GM21381 (cell line): ENCODE results near the gene HOXB2.

Experiments used
- ATAC-seq: cut with Tn5 transposase; IDR thresholded peaks from one replicate; pipeline ENCODE4 v1.9.1; 2021; ENCODE audit warnings: mild to moderate bottlenecking, moderate library complexity; ENCODE audit not compliant: unreplicated experiment

HOXB2 gene

DNA sequence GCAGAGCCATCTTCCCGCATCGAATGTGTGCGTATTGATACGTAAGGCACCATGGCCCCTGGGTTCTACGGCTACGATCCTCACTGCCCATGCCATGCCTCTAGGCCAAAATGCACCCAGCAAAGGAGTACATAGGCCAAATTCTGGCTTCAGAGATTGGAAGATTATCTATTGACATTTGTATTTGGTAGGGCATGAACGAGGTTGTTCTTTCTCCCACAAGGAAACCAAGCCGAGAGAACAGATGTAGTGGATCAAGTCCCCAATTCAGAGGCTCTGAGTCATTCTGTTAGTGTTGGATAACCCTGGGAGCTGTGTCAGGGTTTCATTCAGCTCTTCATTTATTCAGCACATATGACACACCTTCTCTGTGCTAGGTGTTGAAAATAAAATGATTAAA lies 50.6 kb downstream of the HOXB2 start:
- no peak for ATAC-seq
